Measurements from ENCODE around the gene OTULINL. TPM values are rescaled to one million over a fixed set of nuclear protein-coding genes. Genes with fewer than 3 reads are reported as not detected.
"Not testable (repeated sequence)": the region's sequence is repeated elsewhere in the genome, so short reads cannot be mapped to it uniquely, and the experiment has no call there.

The OTULINL gene
- total and polyA plus RNA-seq, 4 donors, result 0.82 to 4.1 (median 1.6) TPM

DNA sequence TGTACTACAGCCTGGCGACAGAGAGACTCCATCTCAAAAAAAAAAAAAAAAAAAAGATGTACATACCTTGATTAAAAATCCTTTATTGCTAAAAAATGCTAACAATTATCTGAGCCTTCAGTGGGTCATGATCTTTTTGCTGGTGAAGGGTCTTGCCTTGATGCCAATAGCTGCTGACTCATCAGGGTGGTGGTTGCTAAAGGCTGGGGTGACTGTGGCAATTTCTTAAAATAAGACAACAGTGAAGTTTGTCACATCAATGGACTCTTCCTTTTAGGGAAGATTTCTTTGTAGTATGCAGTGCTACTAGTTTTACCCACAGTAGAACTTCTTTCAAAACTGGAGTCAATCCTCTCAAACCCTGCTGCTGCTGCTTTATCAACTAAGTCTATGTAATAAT is 33.9 kb upstream of the OTULINL start:
- Histone ChIP-seq H3K27ac (ENCODE audit: low read depth in 1 of 2, low read length in 2 of 2) (no peak overlapping the region), H3K9ac (ENCODE audit: low read depth in 1 of 2, low read length in 2 of 2) (no peak overlapping the region), H3K27me3 (ENCODE audit: control insufficient read depth in 4 of 4, insufficient read depth in 4 of 4, low read length in 3 of 4) (peaks cover 0 to 3% (median 0%) of the 10 kb centered on the region in 4 donors), H3K4me3 (ENCODE audit: low read depth in 1 of 3, low read length in 3 of 3) (no peak overlapping the region), H3K4me1 (ENCODE audit: control insufficient read depth in 4 of 4, insufficient read depth in 4 of 4, low read length in 3 of 4) (no peaks in the 10 kb centered on the region), H3K36me3 (ENCODE audit: control insufficient read depth in 4 of 4, insufficient read depth in 3 of 4, low read depth in 1 of 4, low read length in 3 of 4) (no peaks in the 10 kb centered on the region), H3K9me3 (ENCODE audit: control insufficient read depth in 4 of 4, low read length in 3 of 4) (peaks cover 0 to 1% (median 0%) of the 10 kb centered on the region in 4 donors)
- no peak for TF ChIP-seq ZBTB33 (IDR thresholded peaks at IDR 0.05)
- no peak for TF ChIP-seq GABPA (IDR thresholded peaks at IDR 0.05 in 1 of 2, conservative IDR thresholded peaks at IDR 0.05 in 1 of 2)
- no peak for TF ChIP-seq RAD21 (IDR thresholded peaks at IDR 0.05)
- TF ChIP-seq, protein P1, sequence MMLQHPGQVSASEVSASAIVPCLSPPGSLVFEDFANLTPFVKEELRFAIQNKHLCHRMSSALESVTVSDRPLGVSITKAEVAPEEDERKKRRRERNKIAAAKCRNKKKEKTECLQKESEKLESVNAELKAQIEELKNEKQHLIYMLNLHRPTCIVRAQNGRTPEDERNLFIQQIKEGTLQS (IDR thresholded peaks at IDR 0.05), result no peak
- no peak for TF ChIP-seq TAF1 (conservative IDR thresholded peaks at IDR 0.05)
- no peak for DNase-seq (ENCODE audit: low spot score)
- WGBS, result 100% methylated on average over 1 of the region's 1 CpG

DNA sequence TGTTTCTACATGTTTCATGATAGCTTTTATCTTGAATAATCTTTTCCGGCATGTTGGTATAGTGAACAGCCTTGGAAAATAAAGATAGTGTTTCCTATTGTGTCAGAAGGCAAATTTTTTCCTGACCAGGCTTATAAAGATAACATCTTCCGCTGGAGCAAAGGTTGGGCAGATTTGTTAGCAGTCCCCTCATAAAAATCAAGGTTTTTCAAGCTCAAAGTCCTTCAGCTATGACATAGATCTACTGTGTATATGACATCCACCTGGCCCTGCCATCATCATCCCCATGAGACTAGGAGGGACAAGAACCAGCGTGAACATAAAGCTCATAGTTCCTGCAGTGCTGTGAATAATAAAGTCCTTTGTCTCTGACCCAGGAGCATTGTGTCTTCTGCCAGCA is 30.4 kb upstream of the OTULINL start:
- H3K27me3 ChIP-seq (ENCODE audit: control insufficient read depth in 4 of 4, insufficient read depth in 4 of 4, low read length in 3 of 4), result no peaks in the 10 kb centered on the region
- 73% methylated on average over 3 of the region's 3 CpGs for WGBS
- no peaks in the 10 kb centered on the region for H3K4me1 ChIP-seq (ENCODE audit: control insufficient read depth in 4 of 4, insufficient read depth in 4 of 4, low read length in 3 of 4)
- TF ChIP-seq HNF4G (IDR thresholded peaks at IDR 0.05), result no peak
- TF ChIP-seq EGR1 (IDR thresholded peaks at IDR 0.05; ENCODE audit: low read depth in 2 of 2), result no peak
- TF ChIP-seq RXRA (IDR thresholded peaks at IDR 0.05), result no peak
- no peak for TF ChIP-seq FOXA1 (IDR thresholded peaks at IDR 0.05)
- TF ChIP-seq HNF4A (conservative IDR thresholded peaks at IDR 0.05), result no peak
- TF ChIP-seq MAX (IDR thresholded peaks at IDR 0.05), result no peak
- DNase-seq (ENCODE audit: low spot score), result no peak
- no peaks in the 10 kb centered on the region for H3K36me3 ChIP-seq (ENCODE audit: control insufficient read depth in 4 of 4, insufficient read depth in 3 of 4, low read depth in 1 of 4, low read length in 3 of 4)
- no peak overlapping the region for H3K27ac ChIP-seq (ENCODE audit: low read depth in 1 of 2, low read length in 2 of 2)
- H3K9ac ChIP-seq (ENCODE audit: low read depth in 1 of 2, low read length in 2 of 2), result no peak overlapping the region
- H3K9me3 ChIP-seq (ENCODE audit: control insufficient read depth in 4 of 4, low read length in 3 of 4), result peaks cover 0 to 1% (median 0%) of the 10 kb centered on the region in 4 donors
- H3K4me3 ChIP-seq (ENCODE audit: low read depth in 1 of 3, low read length in 3 of 3), result no peak overlapping the region

- Histone ChIP-seq H3K4me3 (ENCODE audit: low read depth in 1 of 3, low read length in 3 of 3) (no peak overlapping the region), H3K9me3 (ENCODE audit: control insufficient read depth in 4 of 4, low read length in 3 of 4) (peaks cover 0 to 1% (median 0%) of the 10 kb centered on the region in 4 donors), H3K9ac (ENCODE audit: low read depth in 1 of 2, low read length in 2 of 2) (no peak overlapping the region), H3K4me1 (ENCODE audit: control insufficient read depth in 4 of 4, insufficient read depth in 4 of 4, low read length in 3 of 4) (no peaks in the 10 kb centered on the region), H3K36me3 (ENCODE audit: control insufficient read depth in 4 of 4, insufficient read depth in 3 of 4, low read depth in 1 of 4, low read length in 3 of 4) (no peaks in the 10 kb centered on the region), H3K27me3 (ENCODE audit: control insufficient read depth in 4 of 4, insufficient read depth in 4 of 4, low read length in 3 of 4) (no peaks in the 10 kb centered on the region), H3K27ac (ENCODE audit: low read depth in 1 of 2, low read length in 2 of 2) (no peak overlapping the region)
- TF ChIP-seq JUND (IDR thresholded peaks at IDR 0.05) (no peak), GABPA (IDR thresholded peaks at IDR 0.05 in 1 of 2, conservative IDR thresholded peaks at IDR 0.05 in 1 of 2) (no peak), YY1 (IDR thresholded peaks at IDR 0.05) (no peak), SP1 (IDR thresholded peaks at IDR 0.05) (no peak), FOXA1 (IDR thresholded peaks at IDR 0.05) (no peak), ZBTB33 (IDR thresholded peaks at IDR 0.05) (no peak), MAX (IDR thresholded peaks at IDR 0.05) (no peak), EGR1 (IDR thresholded peaks at IDR 0.05; ENCODE audit: low read depth in 2 of 2) (no peak), FOXA2 (IDR thresholded peaks at IDR 0.05) (no peak)
- TF ChIP-seq, protein P2, sequence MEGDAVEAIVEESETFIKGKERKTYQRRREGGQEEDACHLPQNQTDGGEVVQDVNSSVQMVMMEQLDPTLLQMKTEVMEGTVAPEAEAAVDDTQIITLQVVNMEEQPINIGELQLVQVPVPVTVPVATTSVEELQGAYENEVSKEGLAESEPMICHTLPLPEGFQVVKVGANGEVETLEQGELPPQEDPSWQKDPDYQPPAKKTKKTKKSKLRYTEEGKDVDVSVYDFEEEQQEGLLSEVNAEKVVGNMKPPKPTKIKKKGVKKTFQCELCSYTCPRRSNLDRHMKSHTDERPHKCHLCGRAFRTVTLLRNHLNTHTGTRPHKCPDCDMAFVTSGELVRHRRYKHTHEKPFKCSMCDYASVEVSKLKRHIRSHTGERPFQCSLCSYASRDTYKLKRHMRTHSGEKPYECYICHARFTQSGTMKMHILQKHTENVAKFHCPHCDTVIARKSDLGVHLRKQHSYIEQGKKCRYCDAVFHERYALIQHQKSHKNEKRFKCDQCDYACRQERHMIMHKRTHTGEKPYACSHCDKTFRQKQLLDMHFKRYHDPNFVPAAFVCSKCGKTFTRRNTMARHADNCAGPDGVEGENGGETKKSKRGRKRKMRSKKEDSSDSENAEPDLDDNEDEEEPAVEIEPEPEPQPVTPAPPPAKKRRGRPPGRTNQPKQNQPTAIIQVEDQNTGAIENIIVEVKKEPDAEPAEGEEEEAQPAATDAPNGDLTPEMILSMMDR (IDR thresholded peaks at IDR 0.05; ENCODE audit: low read depth, low read length, missing input control), result no peak
- TF ChIP-seq, protein P1 (IDR thresholded peaks at IDR 0.05), result no peak
- DNase-seq (ENCODE audit: low spot score), result no peak
- 36% methylated on average over 1 of the region's 1 CpG for WGBS
Observed at GRCh38 chr5:14552017-14552416, 29.6 kb upstream of the OTULINL start.

GRCh38 chr5:14554288-14554687 is 27.3 kb upstream of the OTULINL start:
- not testable (repeated sequence) for H3K9me3 ChIP-seq (ENCODE audit: control insufficient read depth in 4 of 4, low read length in 3 of 4); H3K27me3 ChIP-seq (ENCODE audit: control insufficient read depth in 4 of 4, insufficient read depth in 4 of 4, low read length in 3 of 4); H3K27ac ChIP-seq (ENCODE audit: low read depth in 1 of 2, low read length in 2 of 2); DNase-seq (ENCODE audit: low spot score); H3K4me3 ChIP-seq (ENCODE audit: low read depth in 1 of 3, low read length in 3 of 3); H3K9ac ChIP-seq (ENCODE audit: low read depth in 1 of 2, low read length in 2 of 2); H3K36me3 ChIP-seq (ENCODE audit: control insufficient read depth in 4 of 4, insufficient read depth in 3 of 4, low read depth in 1 of 4, low read length in 3 of 4); H3K4me1 ChIP-seq (ENCODE audit: control insufficient read depth in 4 of 4, insufficient read depth in 4 of 4, low read length in 3 of 4)
- 79% methylated on average over 3 of the region's 3 CpGs for WGBS

Measured in liver (tissue), 9 donors.